HepG2 (cell line): ENCODE results near the gene CCDC201. TPM values are rescaled to one million over a fixed set of nuclear protein-coding genes. Genes with fewer than 3 reads are reported as not detected.

ENCODE experiments used
- CHD2 ChIP-seq: IDR thresholded peaks from 2 replicates; pipeline ENCODE4 v1.6.1; 2011; ENCODE audit warnings: low read depth, low read length, improper control_type of control experiment
- CTCF ChIP-seq: sonication (generic); formaldehyde crosslinking; IDR thresholded peaks from 2 replicates; pipeline ENCODE4 v1.5.0; 2020; ENCODE audit warnings: mild to moderate bottlenecking, missing genetic modification reagents, moderate library complexity
- FOXO1 ChIP-seq: sonication (generic); formaldehyde crosslinking; IDR thresholded peaks from 2 replicates; pipeline ENCODE4 v1.4.0; 2020; ENCODE audit warnings: missing genetic modification reagents
- SRSF4 ChIP-seq: fragments of 200-400 bp; formaldehyde crosslinking; IDR thresholded peaks from one replicate; pipeline ENCODE4 v1.6.1; 2018; ENCODE audit warnings: mild to moderate bottlenecking, low read depth, low read length, moderate library complexity; ENCODE audit not compliant: poor library complexity, severe bottlenecking
- U2AF1 ChIP-seq: fragments of 200-400 bp; formaldehyde crosslinking; optimal IDR thresholded peaks from 2 replicates; pipeline ENCODE3; 2017; ENCODE audit warnings: mild to moderate bottlenecking, low read depth, low read length
- ZFP37 ChIP-seq: sonication (generic); formaldehyde crosslinking; IDR thresholded peaks from 2 replicates; pipeline ENCODE4 v1.4.0; 2020; ENCODE audit warnings: missing genetic modification reagents, borderline replicate concordance
- ZMYM3 ChIP-seq: sonication (generic); formaldehyde crosslinking; IDR thresholded peaks from 2 replicates; pipeline ENCODE4 v1.5.1; 2020; ENCODE audit warnings: mild to moderate bottlenecking, missing genetic modification reagents
- ZNF138 ChIP-seq: sonication (generic); formaldehyde crosslinking; IDR thresholded peaks from 2 replicates; pipeline ENCODE4 v1.5.0; 2020; ENCODE audit warnings: mild to moderate bottlenecking, low read depth, missing genetic modification reagents
- polyA plus RNA-seq, 8 experiments: library from polyadenylated mRNA; depleted of rRNA in 3 of 8; stranded (reverse) in 7 of 8; unstranded in 1 of 8; fragments of >200 nt; fragmentation: Illumina TruSeq in 4 of 8; extraction: Trizol in 4 of 8; gene quantifications; 2 replicates each; pipeline versions ENCODE4 v1.2.1 to v1.2.3, GENCODE V29; 2011 to 2016; ENCODE audit warnings: low read depth in 4 of 8, missing spikeins in 1 of 8, mixed read lengths in 1 of 8; ENCODE audit not compliant: insufficient read depth in 1 of 8
- total RNA-seq, 5 experiments: library from RNA; depleted of rRNA; stranded (reverse); fragments of >200 nt; fragmentation: Illumina TruSeq; extraction: Trizol; gene quantifications; 2 replicates each; pipeline ENCODE4 v1.2.3, GENCODE V29; 2016; ENCODE audit warnings: low read depth in 1 of 5
- TF ChIP-seq, protein P1 (sequence below): sonication (generic); formaldehyde crosslinking; IDR thresholded peaks from 2 replicates; pipeline ENCODE4 v1.5.0; 2020; ENCODE audit warnings: mild to moderate bottlenecking, missing genetic modification reagents
- TF ChIP-seq, protein P2 (sequence below): sonication (generic); formaldehyde crosslinking; IDR thresholded peaks from 2 replicates; pipeline ENCODE4 v1.5.0; 2020; ENCODE audit warnings: mild to moderate bottlenecking, missing genetic modification reagents
- TF ChIP-seq, protein P3 (sequence below): sonication (generic); formaldehyde crosslinking; IDR thresholded peaks from 2 replicates; pipeline ENCODE4 v1.9.0; 2022; ENCODE audit warnings: low read depth, missing genetic modification reagents
- TF ChIP-seq, protein P4 (sequence below): sonication (generic); formaldehyde crosslinking; IDR thresholded peaks from 2 replicates; pipeline ENCODE4 v1.5.1; 2020; ENCODE audit warnings: mild to moderate bottlenecking, missing genetic modification reagents
- TF ChIP-seq, protein P5 (sequence below): sonication (generic); formaldehyde crosslinking; IDR thresholded peaks from 2 replicates; pipeline ENCODE4 v1.5.0; 2020; ENCODE audit warnings: mild to moderate bottlenecking, missing genetic modification reagents

The CCDC201 gene
- total and polyA plus RNA-seq, 2 of the 13 experiments (the other 11 are each of a cell fraction or from before 2014, with no cell fraction given), result 0.92 TPM; not detected in 1

GRCh38 chr7:45865594-45866410, 7.1 kb downstream of the CCDC201 start (continued):
- TF ChIP-seq, protein P1, sequence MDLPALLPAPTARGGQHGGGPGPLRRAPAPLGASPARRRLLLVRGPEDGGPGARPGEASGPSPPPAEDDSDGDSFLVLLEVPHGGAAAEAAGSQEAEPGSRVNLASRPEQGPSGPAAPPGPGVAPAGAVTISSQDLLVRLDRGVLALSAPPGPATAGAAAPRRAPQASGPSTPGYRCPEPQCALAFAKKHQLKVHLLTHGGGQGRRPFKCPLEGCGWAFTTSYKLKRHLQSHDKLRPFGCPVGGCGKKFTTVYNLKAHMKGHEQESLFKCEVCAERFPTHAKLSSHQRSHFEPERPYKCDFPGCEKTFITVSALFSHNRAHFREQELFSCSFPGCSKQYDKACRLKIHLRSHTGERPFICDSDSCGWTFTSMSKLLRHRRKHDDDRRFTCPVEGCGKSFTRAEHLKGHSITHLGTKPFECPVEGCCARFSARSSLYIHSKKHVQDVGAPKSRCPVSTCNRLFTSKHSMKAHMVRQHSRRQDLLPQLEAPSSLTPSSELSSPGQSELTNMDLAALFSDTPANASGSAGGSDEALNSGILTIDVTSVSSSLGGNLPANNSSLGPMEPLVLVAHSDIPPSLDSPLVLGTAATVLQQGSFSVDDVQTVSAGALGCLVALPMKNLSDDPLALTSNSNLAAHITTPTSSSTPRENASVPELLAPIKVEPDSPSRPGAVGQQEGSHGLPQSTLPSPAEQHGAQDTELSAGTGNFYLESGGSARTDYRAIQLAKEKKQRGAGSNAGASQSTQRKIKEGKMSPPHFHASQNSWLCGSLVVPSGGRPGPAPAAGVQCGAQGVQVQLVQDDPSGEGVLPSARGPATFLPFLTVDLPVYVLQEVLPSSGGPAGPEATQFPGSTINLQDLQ (CRISPR knock-in tag), result no peak
- TF ChIP-seq, protein P2, sequence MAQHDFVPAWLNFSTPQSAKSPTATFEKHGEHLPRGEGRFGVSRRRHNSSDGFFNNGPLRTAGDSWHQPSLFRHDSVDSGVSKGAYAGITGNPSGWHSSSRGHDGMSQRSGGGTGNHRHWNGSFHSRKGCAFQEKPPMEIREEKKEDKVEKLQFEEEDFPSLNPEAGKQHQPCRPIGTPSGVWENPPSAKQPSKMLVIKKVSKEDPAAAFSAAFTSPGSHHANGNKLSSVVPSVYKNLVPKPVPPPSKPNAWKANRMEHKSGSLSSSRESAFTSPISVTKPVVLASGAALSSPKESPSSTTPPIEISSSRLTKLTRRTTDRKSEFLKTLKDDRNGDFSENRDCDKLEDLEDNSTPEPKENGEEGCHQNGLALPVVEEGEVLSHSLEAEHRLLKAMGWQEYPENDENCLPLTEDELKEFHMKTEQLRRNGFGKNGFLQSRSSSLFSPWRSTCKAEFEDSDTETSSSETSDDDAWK (CRISPR knock-in tag), result no peak
- TF ChIP-seq U2AF1 (no peak), FOXO1 (CRISPR knock-in tag) (peak; percentile 64; the same call in 1 of the 2 replicates), ZMYM3 (CRISPR knock-in tag) (peak; percentile 66), CHD2 (no peak), ZFP37 (CRISPR knock-in tag) (peak; percentile 73; the same call in 1 of the 2 replicates), CTCF (peak; percentile 25; the same call in 1 of the 2 replicates), ZNF138 (no peak), SRSF4 (no peak)
- TF ChIP-seq, protein P3, sequence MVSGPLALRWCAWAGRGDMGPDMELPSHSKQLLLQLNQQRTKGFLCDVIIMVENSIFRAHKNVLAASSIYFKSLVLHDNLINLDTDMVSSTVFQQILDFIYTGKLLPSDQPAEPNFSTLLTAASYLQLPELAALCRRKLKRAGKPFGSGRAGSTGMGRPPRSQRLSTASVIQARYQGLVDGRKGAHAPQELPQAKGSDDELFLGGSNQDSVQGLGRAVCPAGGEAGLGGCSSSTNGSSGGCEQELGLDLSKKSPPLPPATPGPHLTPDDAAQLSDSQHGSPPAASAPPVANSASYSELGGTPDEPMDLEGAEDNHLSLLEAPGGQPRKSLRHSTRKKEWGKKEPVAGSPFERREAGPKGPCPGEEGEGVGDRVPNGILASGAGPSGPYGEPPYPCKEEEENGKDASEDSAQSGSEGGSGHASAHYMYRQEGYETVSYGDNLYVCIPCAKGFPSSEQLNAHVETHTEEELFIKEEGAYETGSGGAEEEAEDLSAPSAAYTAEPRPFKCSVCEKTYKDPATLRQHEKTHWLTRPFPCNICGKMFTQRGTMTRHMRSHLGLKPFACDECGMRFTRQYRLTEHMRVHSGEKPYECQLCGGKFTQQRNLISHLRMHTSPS (CRISPR knock-in tag), result 0 out of 2 replicates have a peak, but pooled peaks have one; percentile 22
- TF ChIP-seq, protein P4, sequence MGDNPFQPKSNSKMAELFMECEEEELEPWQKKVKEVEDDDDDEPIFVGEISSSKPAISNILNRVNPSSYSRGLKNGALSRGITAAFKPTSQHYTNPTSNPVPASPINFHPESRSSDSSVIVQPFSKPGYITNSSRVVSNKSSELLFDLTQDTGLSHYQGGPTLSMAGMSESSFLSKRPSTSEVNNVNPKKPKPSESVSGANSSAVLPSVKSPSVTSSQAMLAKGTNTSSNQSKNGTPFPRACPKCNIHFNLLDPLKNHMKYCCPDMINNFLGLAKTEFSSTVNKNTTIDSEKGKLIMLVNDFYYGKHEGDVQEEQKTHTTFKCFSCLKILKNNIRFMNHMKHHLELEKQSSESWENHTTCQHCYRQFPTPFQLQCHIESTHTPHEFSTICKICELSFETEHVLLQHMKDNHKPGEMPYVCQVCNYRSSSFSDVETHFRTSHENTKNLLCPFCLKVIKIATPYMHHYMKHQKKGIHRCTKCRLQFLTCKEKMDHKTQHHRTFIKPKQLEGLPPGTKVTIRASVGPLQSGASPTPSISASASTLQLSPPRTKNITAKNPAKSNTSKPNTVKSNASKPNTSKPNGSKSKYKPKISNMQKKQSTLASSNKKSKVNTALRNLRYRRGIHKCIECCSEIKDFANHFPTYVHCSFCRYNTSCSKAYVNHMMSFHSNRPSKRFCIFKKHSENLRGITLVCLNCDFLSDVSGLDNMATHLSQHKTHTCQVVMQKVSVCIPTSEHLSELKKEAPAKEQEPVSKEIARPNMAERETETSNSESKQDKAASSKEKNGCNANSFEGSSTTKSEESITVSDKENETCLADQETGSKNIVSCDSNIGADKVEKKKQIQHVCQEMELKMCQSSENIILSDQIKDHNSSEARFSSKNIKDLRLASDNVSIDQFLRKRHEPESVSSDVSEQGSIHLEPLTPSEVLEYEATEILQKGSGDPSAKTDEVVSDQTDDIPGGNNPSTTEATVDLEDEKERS (CRISPR knock-in tag), result 0 out of 2 replicates have a peak, but pooled peaks have one; percentile 37
- TF ChIP-seq, protein P5, sequence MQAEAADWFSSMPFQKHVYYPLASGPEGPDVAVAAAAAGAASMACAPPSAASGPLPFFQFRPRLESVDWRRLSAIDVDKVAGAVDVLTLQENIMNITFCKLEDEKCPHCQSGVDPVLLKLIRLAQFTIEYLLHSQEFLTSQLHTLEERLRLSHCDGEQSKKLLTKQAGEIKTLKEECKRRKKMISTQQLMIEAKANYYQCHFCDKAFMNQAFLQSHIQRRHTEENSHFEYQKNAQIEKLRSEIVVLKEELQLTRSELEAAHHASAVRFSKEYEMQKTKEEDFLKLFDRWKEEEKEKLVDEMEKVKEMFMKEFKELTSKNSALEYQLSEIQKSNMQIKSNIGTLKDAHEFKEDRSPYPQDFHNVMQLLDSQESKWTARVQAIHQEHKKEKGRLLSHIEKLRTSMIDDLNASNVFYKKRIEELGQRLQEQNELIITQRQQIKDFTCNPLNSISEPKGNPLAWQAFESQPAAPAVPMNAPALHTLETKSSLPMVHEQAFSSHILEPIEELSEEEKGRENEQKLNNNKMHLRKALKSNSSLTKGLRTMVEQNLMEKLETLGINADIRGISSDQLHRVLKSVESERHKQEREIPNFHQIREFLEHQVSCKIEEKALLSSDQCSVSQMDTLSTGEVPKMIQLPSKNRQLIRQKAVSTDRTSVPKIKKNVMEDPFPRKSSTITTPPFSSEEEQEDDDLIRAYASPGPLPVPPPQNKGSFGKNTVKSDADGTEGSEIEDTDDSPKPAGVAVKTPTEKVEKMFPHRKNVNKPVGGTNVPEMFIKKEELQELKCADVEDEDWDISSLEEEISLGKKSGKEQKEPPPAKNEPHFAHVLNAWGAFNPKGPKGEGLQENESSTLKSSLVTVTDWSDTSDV (CRISPR knock-in tag), result no peak
